ENCODE measurements around the gene CNTFR.

Gene CNTFR

DNA sequence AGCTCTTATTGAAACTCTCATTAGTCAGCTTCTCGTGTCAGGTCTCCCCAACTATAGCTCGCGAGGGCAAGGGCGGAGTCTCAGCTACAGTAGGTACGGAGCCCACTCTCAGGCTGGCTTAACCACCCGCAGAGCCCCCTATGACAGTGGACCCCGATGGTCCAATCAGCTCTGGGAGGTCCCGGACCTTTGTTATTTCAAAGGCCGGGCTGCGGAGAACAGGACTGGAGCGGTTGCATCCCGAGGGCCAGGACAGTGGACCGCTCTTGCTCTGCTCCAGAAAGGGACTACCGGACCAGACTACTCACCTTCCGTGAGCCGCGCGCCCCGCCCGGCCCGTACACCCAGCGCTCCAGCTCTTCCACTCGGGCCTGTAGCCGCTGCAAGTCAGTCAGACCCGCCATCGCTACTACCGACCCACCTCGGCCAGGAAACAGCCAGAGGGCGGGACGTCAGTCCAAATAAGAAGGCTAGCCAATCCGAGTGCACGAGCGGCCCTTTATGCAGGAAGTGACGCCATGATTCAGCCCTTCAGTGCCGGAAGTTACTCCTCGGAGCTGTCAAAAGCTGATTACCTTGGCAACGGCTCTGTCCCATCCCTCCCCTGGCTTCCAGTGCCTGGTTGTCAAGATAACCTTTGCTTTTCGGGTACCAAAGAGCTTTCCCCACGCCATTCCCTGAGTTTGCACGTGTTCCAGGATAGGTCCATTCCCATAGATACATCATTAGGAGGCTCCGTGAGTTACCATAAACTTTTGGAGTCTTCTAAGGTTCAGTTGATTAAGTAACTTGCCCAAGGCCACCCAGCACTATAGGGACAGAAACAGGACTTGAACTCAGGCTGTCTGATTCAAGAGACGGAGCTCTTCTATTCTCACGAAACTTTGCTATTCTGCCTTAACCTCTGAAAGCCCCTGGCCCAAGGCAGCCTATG lies 30.8 kb upstream of the CNTFR start, which contains the start of gene DCTN3:
DCTN3 (minus strand) TSS at position 435 of the 934 bp plus-strand sequence; CDS start at position 404, 31 bp downstream.
- DNase-seq: peak; percentile 90

DNA sequence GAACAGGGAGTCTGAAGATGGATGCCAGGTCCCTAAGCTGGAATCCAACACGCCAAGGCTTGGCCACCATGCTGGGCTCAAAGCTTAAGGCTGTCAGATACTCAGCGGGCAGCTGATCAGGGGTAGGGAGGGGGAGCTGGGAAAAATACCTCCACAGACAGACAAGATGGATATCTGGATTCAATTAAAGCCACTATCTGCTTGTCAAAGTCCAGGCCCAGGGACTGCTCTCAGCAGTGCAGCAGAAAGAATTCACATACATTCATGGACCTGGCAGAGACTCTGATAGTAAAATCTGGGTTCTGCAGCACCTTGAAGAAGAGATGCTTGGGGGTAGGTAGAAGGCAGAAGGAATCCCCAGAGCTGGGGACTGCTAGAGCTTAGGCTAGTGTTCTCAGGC lies 25.6 kb upstream of the CNTFR start:
- no peak for DNase-seq

DNA sequence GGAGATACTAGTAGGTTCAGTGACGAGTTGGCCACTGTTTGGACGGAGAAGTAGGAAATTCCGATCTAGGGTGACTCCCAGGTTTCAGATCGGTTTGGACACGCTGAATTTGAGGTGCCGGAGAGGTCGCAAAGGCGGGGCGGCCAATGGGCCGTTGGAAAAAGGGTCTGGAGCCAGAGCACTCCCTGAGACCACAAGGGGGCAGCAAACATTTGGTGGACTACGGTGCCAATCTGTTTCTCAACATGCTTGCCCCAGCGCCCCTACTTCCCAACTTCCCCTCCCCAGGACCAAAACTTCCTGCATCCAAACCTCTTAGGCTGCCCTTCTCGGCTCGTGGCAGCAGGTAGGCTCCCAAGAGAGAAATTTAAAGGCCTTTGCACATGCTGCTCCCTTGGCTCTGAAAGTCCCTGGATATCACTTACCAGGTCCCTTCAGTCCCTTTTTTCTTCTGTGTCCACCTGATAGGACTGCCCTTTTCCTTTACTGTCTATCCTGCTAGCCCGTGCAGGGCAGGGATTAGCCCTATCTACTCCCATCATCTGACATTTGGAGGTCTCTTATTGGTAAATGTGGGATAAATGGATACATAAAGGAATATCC lies 23.4 kb upstream of the CNTFR start:
- DNase-seq: peak; percentile 86

DNA sequence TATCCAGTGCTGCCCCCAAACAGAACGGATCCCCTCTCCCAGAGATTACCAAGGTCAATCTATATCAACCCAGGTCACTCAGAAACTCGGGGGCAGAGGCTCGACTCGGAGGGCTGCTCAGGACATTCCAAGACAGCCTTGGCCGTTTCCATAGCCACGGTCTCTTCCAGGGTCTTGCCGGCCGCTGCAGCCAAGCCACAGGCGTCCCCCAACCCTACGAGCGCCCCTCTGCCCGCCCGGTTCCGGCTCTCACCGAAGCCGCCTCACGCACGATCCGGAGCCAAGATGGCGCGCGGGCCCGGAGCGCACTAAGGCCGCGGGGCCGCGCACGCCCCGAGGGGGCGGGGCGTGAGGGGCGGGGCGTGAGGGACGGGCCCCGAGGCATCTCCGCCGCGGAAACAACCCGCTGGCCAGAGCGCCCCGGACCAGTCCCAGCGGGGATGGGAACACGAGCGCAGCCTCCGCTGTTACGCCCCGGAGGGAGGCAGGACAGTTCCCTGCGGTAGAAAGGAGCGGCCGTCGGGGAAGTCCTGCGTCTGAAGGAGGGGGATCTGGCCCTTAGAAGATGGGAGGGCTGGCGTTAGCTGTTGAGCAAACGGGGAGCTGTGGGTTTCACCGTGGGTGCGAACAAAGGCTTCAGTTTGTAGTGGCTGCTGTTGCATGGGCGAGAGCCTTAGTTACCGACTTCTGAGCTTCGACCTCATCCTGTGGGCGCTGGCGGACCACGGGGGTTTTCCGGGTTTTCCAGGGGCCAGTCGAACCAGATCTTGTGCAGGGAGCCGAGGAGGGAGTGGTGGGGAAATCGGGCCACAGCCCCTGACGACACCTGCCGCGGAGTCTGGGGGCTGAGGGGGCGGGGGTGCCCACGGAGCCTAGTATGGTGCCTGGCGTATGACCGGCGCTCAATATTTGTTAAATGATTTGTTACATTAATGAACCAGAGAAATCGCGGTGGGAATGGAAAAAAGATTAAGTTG lies 22.6 kb upstream of the CNTFR start, which contains the start of gene RPP25L:
RPP25L (minus strand) TSS at position 287 of the 977 bp plus-strand sequence. CDS start 801 bp downstream, outside the sequence.
- DNase-seq: peak; percentile 94

DNA sequence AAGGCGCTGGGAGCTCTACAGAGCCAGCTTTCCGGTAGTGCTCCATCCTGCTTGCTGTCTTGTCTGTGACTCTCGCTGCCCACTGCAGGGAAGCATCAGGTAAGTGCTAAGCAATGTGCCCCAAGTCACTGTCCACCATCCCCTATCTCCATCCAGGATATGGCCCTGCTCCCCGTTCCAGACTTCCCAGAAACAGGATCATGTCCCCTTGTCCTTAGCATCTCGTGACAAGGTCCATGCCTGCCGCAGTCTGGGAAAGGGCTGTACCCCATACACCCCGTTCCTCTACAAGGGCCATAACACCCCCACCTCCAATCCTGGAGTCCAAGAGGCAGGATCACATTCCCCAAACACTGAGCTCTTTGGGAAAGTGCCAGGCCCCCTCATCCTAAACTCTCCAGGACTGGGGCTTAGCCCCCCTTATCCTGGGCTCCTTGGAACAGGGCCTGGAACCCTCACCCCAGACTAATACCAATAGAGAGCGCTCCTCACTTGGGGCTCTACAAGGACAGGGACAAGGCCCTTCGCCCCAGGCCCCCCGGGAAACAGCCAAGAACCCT lies 21.8 kb upstream of the CNTFR start:
- DNase-seq: no peak

DNA sequence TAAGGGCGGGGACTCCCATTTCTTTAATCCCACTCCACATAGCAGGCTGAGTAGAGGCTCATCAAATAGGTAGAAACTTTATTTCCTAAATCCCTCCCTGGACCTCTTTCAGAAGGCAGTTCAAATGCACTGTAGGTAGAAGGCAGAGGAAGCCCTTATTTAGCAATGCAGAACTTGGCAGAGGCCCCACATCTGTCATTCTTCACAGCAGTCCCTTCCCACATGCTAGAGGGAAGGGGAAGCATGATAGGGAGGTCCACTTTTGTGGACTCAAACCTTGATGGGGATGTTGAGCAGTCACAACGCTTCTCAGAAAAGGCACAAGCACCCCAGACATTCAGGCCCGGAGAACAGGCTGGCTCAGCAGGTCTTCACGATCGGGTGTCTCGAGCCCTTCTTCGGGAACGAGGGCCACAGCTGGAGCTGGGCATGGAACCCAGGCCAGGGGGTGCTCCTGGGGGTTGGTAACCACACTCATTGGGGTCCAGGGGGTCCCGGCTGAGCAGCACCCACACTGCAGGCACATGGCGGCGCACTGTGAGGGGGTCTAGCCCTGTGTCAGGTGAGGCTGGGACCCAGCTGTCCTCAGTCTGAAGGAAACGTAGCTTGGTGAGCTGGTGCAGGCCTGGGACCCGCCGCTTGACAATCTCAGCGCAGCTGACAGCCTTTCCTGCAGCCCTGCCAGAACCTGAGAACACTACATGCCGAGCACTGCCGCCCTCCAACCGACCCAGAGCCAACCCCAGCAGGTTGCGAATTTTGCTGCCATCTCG lies 21.1 kb upstream of the CNTFR start:
- no peak for DNase-seq

DNA sequence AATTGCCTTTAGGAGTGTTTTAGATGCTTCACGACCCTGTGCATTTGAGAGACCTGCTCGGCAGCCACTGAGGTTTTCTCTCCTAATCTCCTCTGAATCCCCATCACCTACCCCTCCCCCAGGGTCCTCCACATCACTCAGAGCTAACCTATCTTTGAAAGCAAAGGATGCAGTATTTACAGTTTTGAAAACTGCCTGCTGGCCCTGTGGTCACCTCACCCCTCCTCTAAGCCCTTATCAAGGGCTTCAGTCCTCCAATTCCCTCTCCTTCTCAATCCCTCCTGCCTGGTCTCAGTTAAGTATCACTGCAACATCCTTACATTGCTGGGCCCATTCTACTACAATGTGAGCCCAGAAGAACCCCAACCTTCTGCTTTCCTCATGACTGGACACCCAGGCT lies 17.8 kb upstream of the CNTFR start:
- DNase-seq: no peak

DNA sequence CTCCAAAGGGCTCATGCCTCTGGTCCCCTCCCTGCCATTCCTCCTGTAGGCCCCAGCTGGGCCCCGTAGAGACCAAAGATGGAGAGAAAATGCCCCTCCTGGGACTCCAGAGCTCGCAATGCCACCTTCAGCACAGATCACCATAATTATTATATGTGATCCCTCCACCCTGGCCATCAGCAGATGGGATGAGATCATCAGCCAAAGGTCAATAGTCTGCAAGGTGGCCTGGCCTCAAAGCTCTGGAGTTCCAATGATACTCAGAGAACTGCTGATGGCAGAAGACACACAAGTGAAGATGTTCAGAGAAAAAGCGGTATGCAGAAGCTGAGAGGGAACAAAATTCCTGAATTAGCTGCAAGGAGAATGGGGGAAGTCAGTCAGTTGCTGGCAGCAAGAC lies 17.4 kb upstream of the CNTFR start:
- no peak for DNase-seq

DNA sequence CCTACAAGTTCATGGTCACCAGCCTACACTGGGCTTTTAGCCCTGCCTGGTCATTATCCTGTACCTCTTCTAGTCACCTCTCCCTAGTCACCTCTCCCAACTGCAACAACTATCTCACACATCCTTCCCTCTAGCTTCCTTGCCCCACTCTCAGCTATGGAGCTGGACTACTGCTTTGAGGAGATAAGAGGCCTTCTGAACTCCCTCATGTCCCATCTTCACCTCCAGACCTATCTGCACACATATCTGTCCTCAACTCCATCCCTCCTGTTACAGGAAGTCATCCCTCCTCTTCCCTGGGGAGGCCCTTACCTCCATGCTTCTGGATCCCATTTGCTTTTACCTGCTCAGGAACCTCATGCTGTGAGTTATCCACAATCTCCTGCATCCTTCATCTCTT lies 16.7 kb upstream of the CNTFR start:
- no peak for DNase-seq

DNA sequence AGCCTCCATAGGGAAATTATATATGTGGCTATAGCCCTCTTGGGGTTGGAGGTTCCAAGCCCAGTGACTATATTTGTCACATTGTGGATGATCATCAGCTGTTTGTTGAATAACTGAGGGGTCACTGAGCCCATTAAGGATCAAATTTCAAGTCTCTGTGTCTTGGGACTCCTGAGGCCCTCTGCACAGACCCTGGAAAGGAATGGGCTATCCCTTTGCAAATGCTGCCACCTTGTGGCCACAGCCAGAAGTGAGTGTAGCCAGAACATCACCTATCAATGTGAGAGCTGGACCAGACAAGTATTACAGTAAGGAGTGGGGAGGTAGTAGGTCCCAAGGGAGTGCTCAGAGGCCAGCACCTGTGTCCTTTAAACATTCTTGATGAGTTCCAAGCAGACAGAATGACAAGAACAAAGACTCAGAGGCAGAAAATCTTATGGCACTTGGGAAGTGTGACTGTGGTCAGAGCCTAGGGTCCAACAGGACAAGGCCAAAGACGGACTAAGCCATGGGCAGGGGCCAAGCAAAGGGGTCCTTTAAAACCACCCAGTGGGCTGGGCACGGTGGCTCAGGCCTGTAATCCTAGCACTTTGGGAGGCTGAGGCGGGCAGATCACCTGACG lies 14.2 kb upstream of the CNTFR start:
- DNase-seq: peak; percentile 93

DNA sequence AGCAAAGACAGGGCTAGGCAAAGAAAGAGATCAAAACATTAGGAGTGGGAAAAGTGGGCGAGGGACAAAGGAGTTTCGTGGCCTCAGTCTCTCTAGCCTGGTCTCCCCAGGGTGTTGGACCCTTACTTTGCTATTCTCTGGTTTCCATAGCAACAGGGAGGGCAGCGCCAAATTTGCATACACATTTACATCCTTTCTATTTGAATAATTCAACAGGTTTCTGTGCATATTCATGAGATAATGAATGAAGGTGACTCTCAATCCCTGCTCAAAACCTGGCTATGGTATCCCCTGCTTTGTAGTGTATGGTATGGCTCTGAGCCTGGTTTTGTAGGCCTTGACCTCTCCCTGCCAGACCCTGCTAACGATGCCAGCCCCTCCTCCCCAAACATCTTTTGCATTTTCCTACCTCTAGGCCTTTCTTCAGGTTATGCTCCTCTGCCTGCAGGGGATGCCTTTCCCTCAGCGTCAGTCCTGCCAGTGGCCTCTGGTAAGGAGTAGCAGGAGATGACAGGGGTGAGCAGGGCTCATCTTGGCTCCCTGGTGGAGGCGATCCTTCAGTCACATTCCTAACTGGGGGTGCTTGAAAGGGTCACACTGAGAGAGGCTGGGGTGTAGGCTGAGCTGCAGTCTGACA lies 12.5 kb upstream of the CNTFR start:
- no peak for DNase-seq

DNA sequence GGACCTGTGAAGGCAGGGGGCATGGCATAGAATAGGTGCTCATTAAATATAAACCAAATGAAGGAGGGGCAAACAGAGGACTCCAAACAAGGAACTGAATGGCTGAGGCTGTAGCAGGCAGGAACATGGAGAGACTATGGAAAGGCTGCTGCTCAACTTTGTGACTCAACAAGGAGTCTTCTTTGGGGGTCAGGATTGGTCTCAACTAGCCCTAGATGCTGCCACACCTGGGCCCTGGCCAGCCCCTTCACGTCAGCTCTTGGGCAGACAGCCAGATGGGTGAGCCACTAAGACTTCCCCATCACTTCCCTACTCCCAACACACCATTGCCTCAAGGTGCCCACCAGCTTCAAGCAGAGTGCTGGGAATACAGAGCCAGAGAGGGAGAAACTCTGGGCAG lies 11.4 kb upstream of the CNTFR start:
- DNase-seq: no peak

DNA sequence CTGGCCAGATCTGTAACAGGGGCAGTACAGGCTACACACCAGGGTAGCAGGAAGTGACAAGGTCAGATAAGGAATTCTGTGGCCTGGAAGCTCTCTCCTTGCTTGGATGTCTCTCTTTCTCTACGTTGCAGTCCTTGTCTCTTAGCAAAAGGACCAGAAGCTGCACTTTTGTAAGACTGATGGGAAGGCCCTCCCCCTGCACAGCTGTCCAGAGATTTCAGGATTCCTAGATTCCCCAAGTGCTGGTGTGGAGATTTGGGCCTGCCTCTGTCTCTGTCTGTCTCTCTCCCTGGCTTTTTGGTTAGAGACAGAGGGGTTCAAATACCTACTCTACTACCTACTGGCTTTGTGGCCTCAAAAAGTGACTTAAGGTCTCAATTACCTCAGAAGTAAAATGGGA lies 10.0 kb upstream of the CNTFR start:
- no peak for DNase-seq

DNA sequence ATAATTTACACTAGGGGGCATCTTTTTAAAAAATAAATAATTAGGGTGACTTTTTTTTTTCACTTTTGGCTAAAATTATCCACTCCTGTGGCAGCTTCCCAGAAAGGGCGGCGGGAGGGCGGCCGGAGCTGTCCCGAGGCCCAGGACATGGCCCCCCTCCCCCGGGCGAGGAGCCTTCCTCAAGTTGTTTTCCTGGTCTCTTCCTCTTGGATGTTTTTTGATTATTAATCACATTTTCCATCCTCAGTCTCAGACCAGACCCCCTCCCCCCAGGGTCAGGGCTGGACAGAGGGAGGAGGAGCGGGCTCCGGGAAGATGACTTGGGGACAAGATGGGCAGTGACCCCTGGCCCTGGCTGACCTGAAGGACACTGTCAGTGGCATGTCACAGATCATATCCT lies 4.7 kb upstream of the CNTFR start:
- no peak for DNase-seq

DNA sequence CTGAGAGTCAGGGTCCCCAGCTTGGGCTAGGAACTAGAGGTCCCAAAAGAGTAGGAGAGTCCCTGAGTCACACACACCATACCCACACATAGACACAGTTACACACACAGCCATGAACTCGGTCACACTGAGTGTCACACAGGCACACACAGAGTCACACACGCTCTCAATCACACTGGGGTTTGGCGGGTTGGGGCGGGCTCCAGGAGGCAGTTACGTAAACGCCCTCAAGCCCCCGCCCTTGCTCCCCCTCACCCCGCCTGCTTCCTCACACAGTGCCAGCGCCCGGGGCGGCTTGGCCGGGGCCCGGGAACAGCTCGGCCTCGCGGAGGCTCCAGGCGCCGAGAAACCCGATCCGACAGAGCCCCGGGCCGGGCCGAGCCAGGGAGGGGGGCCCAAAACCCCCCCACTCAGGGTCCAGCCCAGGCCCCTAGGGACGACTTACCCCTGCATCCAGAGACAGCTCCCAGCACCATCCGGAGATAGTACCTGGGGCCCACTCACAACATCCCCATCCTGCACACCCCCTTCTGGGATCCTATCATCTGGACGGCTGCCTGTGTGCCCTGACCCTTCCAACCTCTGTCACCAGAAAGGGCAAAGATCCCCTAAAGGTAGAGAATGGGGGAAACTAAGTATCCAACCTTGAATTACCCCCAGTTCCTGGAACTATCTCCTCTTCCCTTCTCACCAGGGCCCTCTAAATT lies 3.5 kb upstream of the CNTFR start:
- DNase-seq: no peak

DNA sequence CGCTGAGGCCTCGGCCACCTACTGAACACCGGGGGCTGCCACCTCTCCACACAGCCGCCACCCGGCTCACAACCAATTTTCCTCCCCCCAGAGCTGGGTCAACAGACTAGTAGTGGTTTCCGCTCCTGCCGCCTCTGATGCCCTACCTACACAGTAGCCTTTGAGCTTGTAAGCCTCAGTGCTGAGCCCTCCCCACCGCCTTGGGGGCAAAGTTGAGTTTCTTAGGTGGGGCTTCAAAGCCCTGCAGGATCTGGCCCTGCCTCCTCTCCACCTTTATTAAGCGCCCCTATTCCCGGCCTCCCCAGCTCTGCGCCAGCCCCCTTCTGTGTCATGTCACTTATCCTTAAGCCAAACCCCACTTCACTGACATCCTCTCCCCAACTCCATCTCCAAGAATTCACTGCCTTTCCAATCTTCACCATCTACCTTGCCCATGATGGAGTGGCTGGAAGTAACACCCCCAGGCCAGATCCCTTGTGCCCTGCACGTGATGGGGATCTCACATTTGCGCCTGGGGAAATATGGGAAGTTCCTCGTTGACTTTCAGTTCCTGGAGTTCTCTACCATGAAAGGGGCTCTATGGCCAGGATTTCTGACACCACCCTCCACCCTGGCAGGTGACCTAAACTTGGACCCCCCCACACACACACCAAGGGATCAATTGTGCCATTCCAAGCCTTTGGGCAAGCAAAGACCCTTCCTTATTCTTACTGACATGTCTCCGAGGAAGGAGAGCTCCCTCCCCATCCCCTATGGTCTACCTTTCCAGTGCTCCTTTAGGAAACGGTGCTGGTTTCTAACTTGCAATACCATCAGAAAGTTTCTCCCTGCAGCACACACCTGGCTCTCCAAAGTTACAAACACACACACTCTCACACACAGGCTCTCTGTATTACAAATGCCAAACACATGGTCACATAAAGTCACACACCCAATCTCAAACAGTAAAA lies 2.7 kb upstream of the CNTFR start:
- DNase-seq: no peak

DNA sequence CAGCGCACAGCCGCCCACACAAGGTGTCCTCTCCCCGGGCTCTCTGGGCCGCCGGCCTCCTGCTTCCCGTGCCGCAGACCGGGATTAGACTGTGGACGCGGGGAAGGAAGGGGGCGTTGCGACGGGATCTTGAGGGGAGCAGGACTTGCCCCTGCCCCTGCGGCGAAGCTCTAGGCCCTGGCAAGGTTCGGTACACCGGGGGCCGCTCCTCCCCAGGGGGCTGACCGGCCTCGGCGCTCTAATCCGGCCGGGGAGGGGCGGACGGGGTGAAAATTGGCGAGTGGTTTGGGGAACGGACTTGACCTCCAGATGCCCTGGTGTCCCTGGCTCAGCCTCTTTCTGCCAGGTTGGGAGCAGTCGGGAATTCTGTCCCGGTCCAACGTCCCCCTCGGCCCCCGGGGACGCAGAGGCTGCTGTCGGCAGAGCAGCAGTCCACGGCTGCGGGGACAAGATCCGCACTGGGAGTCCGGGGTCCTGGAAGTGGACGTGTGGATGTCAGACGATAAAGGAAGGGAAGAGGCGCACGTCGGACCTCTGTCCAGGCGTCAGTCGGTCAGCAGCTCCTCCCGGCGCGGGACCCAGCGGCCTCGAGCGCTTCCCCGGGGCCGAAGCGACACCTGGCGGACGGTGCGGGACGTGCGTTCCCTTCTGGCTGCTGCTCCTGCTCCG lies 1.9 kb upstream of the CNTFR start:
- peak; percentile 94 for DNase-seq
